Tibial nerve (tissue), 4 donors: ENCODE results near the gene NAP1L1.

ENCODE experiments used
- CTCF ChIP-seq, 5 experiments: fragments of 200-600 bp in 3 of 5; fragments of 450-650 bp in 2 of 5; sonication (generic) in 3 of 5; IDR thresholded peaks; one replicate each; pipeline ENCODE4 v1.5.1; 2016 to 2019; ENCODE audit warnings: antibody characterized with exemption in 5 of 5, mild to moderate bottlenecking in 3 of 5, moderate library complexity in 2 of 5
- EP300 ChIP-seq, 2 donors: sonication (generic); formaldehyde crosslinking; IDR thresholded peaks; one replicate each; pipeline ENCODE4 v1.6.1; 2017; ENCODE audit warnings: antibody characterized with exemption in 2 of 2, mild to moderate bottlenecking in 1 of 2
- POLR2A ChIP-seq, 2 donors: fragments of 450-650 bp; IDR thresholded peaks; one replicate each; pipeline ENCODE4 v1.6.1; 2017; ENCODE audit warnings: antibody characterized with exemption in 2 of 2, mild to moderate bottlenecking in 2 of 2, moderate library complexity in 2 of 2

GRCh38 chr12:76010732-76011458 lies 73.6 kb downstream of the NAP1L1 start:
- no peak for TF ChIP-seq POLR2A (IDR thresholded peaks at IDR 0.05)
- no peak for TF ChIP-seq CTCF (IDR thresholded peaks at IDR 0.05)
- TF ChIP-seq EP300 (IDR thresholded peaks at IDR 0.05) = no peak
